Nephron (organoid): Measurements from ENCODE around the gene SLCO1B1.
"Not testable (repeated sequence)": the region's sequence is repeated elsewhere in the genome, so short reads cannot be mapped to it uniquely, and the experiment has no call there.

Source experiments
- H3K27ac Mint-ChIP-seq, 3 experiments: 2 replicates each; pipeline ENCODE4 v1.8.0; 2020; ENCODE audit warnings: mixed read lengths in 3 of 3, mild to moderate bottlenecking in 2 of 3, moderate library complexity in 1 of 3
- H3K27me3 Mint-ChIP-seq: 2 replicates; pipeline ENCODE4 v1.8.0; 2021; ENCODE audit warnings: low read depth, mild to moderate bottlenecking, moderate library complexity, mixed read lengths
- H3K36me3 Mint-ChIP-seq: 2 replicates; pipeline ENCODE4 v1.8.0; 2020; ENCODE audit warnings: low read depth, mixed read lengths
- H3K4me1 Mint-ChIP-seq: 2 replicates; pipeline ENCODE4 v1.8.0; 2020; ENCODE audit warnings: mixed read lengths
- H3K4me3 Mint-ChIP-seq, 3 experiments: 2 replicates each; pipeline ENCODE4 v1.8.0; 2020; ENCODE audit warnings: mild to moderate bottlenecking in 3 of 3, mixed read lengths in 3 of 3, moderate library complexity in 2 of 3
- H3K9me3 Mint-ChIP-seq: 2 replicates; pipeline ENCODE4 v1.8.0; 2020; ENCODE audit warnings: mixed read lengths
- CTCF ChIP-seq, 3 experiments: fragments of 200-600 bp; sonication (generic); IDR thresholded peaks; one replicate each; pipeline ENCODE4 v1.5.0; 2021; ENCODE audit warnings: antibody characterized with exemption in 3 of 3; ENCODE audit not compliant: unreplicated experiment in 3 of 3

Gene SLCO1B1

GRCh38 chr12:21130998-21131397 is at the start of gene SLCO1B1:
SLCO1B1 (plus strand) TSS chr12:21131194; CDS start chr12:21141575, 10,381 bp downstream.
- Mint-ChIP-seq H3K36me3 (no peaks in the 10 kb centered on the region), H3K4me3 (no peak within 1 kb of the TSS), H3K4me1 (no peaks in the 10 kb centered on the region), H3K27me3 (no peaks in the 10 kb centered on the region), H3K9me3 (peaks cover 4% of the 10 kb centered on the region), H3K27ac (no peak within 1 kb of the TSS)
- TF ChIP-seq CTCF (IDR thresholded peaks at IDR 0.05; ENCODE audit: unreplicated experiment in 3 of 3) = no peak

GRCh38 chr12:21084753-21085152 is 46.2 kb upstream of the SLCO1B1 start:
- H3K27ac Mint-ChIP-seq, H3K4me1 Mint-ChIP-seq, H3K4me3 Mint-ChIP-seq, H3K36me3 Mint-ChIP-seq, H3K27me3 Mint-ChIP-seq: not testable (repeated sequence)
- H3K9me3 Mint-ChIP-seq = peaks cover 13% of the 10 kb centered on the region

GRCh38 chr12:21111732-21112131 is 19.3 kb upstream of the SLCO1B1 start:
- H3K27me3 Mint-ChIP-seq = no peaks in the 10 kb centered on the region
- no peak overlapping the region for H3K4me3 Mint-ChIP-seq
- H3K36me3 Mint-ChIP-seq = no peaks in the 10 kb centered on the region
- no peaks in the 10 kb centered on the region for H3K4me1 Mint-ChIP-seq
- H3K27ac Mint-ChIP-seq = no peak overlapping the region
- no peaks in the 10 kb centered on the region for H3K9me3 Mint-ChIP-seq
- TF ChIP-seq CTCF (IDR thresholded peaks at IDR 0.05; ENCODE audit: unreplicated experiment in 3 of 3) = no peak

GRCh38 chr12:21113266-21113665 is 17.7 kb upstream of the SLCO1B1 start:
- Mint-ChIP-seq H3K27ac (no peak overlapping the region), H3K9me3 (no peaks in the 10 kb centered on the region), H3K4me3 (no peak overlapping the region), H3K4me1 (no peaks in the 10 kb centered on the region), H3K27me3 (no peaks in the 10 kb centered on the region), H3K36me3 (no peaks in the 10 kb centered on the region)
- no peak for TF ChIP-seq CTCF (IDR thresholded peaks at IDR 0.05; ENCODE audit: unreplicated experiment in 3 of 3)

- no peak overlapping the region for H3K4me3 Mint-ChIP-seq
- H3K36me3 Mint-ChIP-seq = no peaks in the 10 kb centered on the region
- no peak for TF ChIP-seq CTCF (IDR thresholded peaks at IDR 0.05; ENCODE audit: unreplicated experiment in 3 of 3)
- H3K27me3 Mint-ChIP-seq = no peaks in the 10 kb centered on the region
- no peak overlapping the region for H3K27ac Mint-ChIP-seq
- H3K4me1 Mint-ChIP-seq = no peaks in the 10 kb centered on the region
- no peaks in the 10 kb centered on the region for H3K9me3 Mint-ChIP-seq
Measured at GRCh38 chr12:21117995-21118394, 13.0 kb upstream of the SLCO1B1 start.

GRCh38 chr12:21118760-21119159 is 12.2 kb upstream of the SLCO1B1 start:
- H3K36me3 Mint-ChIP-seq = no peaks in the 10 kb centered on the region
- H3K27me3 Mint-ChIP-seq = no peaks in the 10 kb centered on the region
- TF ChIP-seq CTCF (IDR thresholded peaks at IDR 0.05; ENCODE audit: unreplicated experiment in 3 of 3) = no peak
- no peaks in the 10 kb centered on the region for H3K9me3 Mint-ChIP-seq
- no peak overlapping the region for H3K27ac Mint-ChIP-seq
- no peak overlapping the region for H3K4me3 Mint-ChIP-seq
- H3K4me1 Mint-ChIP-seq = no peaks in the 10 kb centered on the region
